ENCODE results near the gene CRYBA2. TPM values are rescaled to one million over a fixed set of nuclear protein-coding genes. Genes with fewer than 3 reads are reported as not detected.
A peak's percentile ranks its signal among the peaks of the same experiment; 100 is the strongest.

Gene CRYBA2
- not detected in 2 replicates for total RNA-seq (ENCODE audit: low replicate concordance)

- no peak for TF ChIP-seq CTCF (IDR thresholded peaks at IDR 0.05; ENCODE audit: insufficient read depth, low read length)
- DNase-seq (ENCODE audit: low read depth), result no peak
- H3K4me3 ChIP-seq (ENCODE audit: low read depth, low read length), result peak within 1 kb of the TSS; percentile 44
Measured at GRCh38 chr2:218993345-218994315, at the start of gene CRYBA2. TSS of gene CRYBA2 (minus strand) at chr2:218993422. CDS start at chr2:218993176, 246 bp downstream.

GRCh38 chr2:219042750-219043149 lies 49.5 kb upstream of the CRYBA2 start:
- no peak for TF ChIP-seq CTCF (IDR thresholded peaks at IDR 0.05; ENCODE audit: insufficient read depth, low read length)
- DNase-seq (ENCODE audit: low read depth), result no peak
- H3K4me3 ChIP-seq (ENCODE audit: low read depth, low read length), result no peak overlapping the region

- TF ChIP-seq CTCF (IDR thresholded peaks at IDR 0.05; ENCODE audit: insufficient read depth, low read length), result no peak
Measured at GRCh38 chr2:219042157-219042556, 48.9 kb upstream of the CRYBA2 start.

GRCh38 chr2:219041252-219041651 lies 48.0 kb upstream of the CRYBA2 start, which contains the start of gene CFAP65:
TSS of gene CFAP65 (minus strand) at chr2:219041516. CDS start at chr2:219039048, 2,468 bp downstream.
- no peak for TF ChIP-seq CTCF (IDR thresholded peaks at IDR 0.05; ENCODE audit: insufficient read depth, low read length)
- DNase-seq (ENCODE audit: low read depth), result peak; percentile 50
- peak within 1 kb of the TSS; percentile 66 for H3K4me3 ChIP-seq (ENCODE audit: low read depth, low read length)

More at GRCh38 chr2:219042157-219042556, 48.9 kb upstream of the CRYBA2 start:
- H3K4me3 ChIP-seq (ENCODE audit: low read depth, low read length), result no peak overlapping the region
- no peak for DNase-seq (ENCODE audit: low read depth)

- H3K4me3 ChIP-seq (ENCODE audit: low read depth, low read length), result no peak overlapping the region
- no peak for DNase-seq (ENCODE audit: low read depth)
- no peak for TF ChIP-seq CTCF (IDR thresholded peaks at IDR 0.05; ENCODE audit: insufficient read depth, low read length)
Measured at GRCh38 chr2:219038600-219038999, 45.4 kb upstream of the CRYBA2 start.

GRCh38 chr2:219037783-219038499 lies 44.7 kb upstream of the CRYBA2 start:
- TF ChIP-seq CTCF (IDR thresholded peaks at IDR 0.05; ENCODE audit: insufficient read depth, low read length), result no peak
- no peak for DNase-seq (ENCODE audit: low read depth)

More at GRCh38 chr2:219037783-219038499, 44.7 kb upstream of the CRYBA2 start:
- no peak overlapping the region for H3K4me3 ChIP-seq (ENCODE audit: low read depth, low read length)
